ENCODE measurements around the gene HCRTR1. TPM values are rescaled to one million over a fixed set of nuclear protein-coding genes. Genes with fewer than 3 reads are reported as not detected.

HCRTR1 gene
- total RNA-seq, 4 donors from 2014 or later = 0.22 TPM; not detected in 3

DNA sequence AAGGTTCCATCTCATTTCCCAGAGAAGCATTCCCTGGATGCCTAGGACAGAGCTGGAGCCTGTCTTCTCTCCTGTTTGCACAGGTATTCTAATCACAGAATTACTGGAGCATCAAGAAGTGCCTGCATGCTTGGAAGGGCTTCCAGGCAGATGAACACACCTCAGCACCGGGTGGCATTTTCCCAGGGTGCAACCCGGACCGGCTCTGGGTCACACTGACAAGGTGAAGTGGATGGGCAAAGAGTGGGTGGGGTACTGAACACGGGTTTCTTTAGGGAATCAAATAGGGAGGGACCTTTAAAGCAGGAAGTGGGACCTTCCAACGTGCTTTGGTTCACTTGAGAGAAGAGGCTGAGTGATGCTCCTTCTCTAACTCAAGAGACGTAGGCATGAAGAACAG, 34.3 kb downstream of the HCRTR1 start:
- TF ChIP-seq, protein P1, sequence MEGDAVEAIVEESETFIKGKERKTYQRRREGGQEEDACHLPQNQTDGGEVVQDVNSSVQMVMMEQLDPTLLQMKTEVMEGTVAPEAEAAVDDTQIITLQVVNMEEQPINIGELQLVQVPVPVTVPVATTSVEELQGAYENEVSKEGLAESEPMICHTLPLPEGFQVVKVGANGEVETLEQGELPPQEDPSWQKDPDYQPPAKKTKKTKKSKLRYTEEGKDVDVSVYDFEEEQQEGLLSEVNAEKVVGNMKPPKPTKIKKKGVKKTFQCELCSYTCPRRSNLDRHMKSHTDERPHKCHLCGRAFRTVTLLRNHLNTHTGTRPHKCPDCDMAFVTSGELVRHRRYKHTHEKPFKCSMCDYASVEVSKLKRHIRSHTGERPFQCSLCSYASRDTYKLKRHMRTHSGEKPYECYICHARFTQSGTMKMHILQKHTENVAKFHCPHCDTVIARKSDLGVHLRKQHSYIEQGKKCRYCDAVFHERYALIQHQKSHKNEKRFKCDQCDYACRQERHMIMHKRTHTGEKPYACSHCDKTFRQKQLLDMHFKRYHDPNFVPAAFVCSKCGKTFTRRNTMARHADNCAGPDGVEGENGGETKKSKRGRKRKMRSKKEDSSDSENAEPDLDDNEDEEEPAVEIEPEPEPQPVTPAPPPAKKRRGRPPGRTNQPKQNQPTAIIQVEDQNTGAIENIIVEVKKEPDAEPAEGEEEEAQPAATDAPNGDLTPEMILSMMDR (IDR thresholded peaks at IDR 0.05) = no peak
- TF ChIP-seq POLR2A (IDR thresholded peaks at IDR 0.05) = no peak
- intact Hi-C loops (cut with DNase I) = no loop called here
- DNase-seq = no peak
- H3K4me1 ChIP-seq = peaks cover 0 to 37% (median 7%) of the 10 kb centered on the region in 3 donors
- no peak overlapping the region for H3K4me3 ChIP-seq
- peak overlapping the region in 1 of 4 donors; percentile 48 for H3K27ac ChIP-seq
- no peaks in the 10 kb centered on the region for H3K9me3 ChIP-seq
- H3K27me3 ChIP-seq = no peaks in the 10 kb centered on the region
- 59 to 68% methylated on average over 6 of the region's 6 CpGs for WGBS, 2 donors
- peaks cover 0 to 23% (median 0%) of the 10 kb centered on the region in 3 donors for H3K36me3 ChIP-seq

DNA sequence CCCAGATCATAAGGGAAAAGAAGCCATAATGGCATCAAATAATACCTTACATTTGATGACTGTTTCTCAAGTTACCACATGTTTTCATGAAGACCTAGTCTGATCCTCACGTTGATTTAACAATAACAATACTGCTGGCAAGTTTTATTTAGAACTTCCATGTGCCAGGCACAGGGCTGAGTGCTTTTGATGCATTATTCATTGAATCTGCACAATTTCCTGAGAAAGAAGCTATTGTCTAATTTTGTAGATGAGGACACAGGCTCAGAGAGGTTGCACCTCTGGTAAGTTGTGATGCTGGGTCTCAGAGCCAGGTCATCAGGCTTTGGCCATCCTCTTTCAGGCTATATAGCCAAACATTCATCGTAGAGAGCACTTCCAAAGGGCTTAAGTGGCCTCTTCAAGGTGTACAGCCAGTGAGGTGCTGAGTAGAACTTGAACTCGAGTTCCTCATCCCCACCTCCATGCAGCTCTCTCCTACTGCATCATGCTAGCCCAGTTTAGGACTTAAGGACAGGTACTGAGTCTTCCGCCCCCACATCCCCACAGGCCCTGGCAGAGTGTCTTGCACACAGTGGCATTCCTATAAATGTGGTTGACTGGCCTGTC, 35.5 kb downstream of the HCRTR1 start:
- DNase-seq = no peak
- intact Hi-C loops (cut with DNase I) = no loop called here
- Histone ChIP-seq H3K36me3 (peaks cover 0 to 30% (median 0%) of the 10 kb centered on the region in 3 donors), H3K27me3 (no peaks in the 10 kb centered on the region), H3K4me3 (no peak overlapping the region), H3K4me1 (peaks cover 0 to 36% (median 7%) of the 10 kb centered on the region in 3 donors), H3K9me3 (no peaks in the 10 kb centered on the region), H3K27ac (no peak overlapping the region)
- 73 to 76% methylated on average over 4 of the region's 4 CpGs for WGBS, 2 donors
- TF ChIP-seq POLR2A (IDR thresholded peaks at IDR 0.05) = no peak
- TF ChIP-seq, protein P1 (IDR thresholded peaks at IDR 0.05) = no peak

DNA sequence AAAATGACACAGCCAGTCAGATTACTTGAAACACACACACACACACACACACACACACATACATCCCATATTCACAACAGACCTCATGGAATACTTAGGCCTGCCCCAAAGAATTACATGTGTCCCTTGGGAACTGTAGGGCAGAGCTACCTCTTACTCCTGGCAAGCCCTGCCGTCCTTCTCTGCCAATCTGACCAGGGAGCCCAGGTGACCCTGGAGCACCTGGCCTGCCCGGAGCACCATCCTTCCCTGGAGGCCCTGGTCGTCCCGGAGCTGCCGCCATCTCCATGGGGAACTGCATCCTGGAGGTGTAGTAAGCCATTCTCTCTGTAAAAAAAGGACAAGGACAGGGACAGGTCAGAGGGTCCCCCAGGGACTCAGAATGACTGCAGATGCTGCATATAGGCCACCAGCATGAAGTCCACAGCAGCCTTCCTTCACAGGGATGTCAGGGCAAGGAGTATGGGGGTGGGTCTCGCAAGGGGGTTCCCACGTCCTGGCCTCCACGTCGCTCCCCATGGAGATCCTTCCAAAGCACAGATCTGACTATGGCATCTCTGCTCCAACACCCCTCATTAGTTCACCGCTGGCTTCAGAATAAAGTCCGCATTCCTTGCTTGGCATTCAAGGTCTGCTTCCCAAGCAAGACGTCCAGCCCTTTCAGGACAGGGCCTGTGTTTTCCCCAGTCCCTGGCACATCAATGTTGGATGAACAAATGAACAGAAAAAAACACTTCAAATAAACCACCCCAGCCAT, 36.4 kb downstream of the HCRTR1 start:
- TF ChIP-seq, protein P1 (IDR thresholded peaks at IDR 0.05) = no peak
- no peak for TF ChIP-seq POLR2A (IDR thresholded peaks at IDR 0.05)
- H3K36me3 ChIP-seq = peaks cover 0 to 39% (median 0%) of the 10 kb centered on the region in 3 donors
- H3K4me3 ChIP-seq = no peak overlapping the region
- DNase-seq = no peak
- no peaks in the 10 kb centered on the region for H3K9me3 ChIP-seq
- no peak overlapping the region for H3K27ac ChIP-seq
- intact Hi-C loops (cut with DNase I) = no loop called here
- 57 to 89% methylated on average over 1 to 8 of the region's 12 CpGs for WGBS, 2 donors
- no peaks in the 10 kb centered on the region for H3K27me3 ChIP-seq
- peaks cover 0 to 27% (median 7%) of the 10 kb centered on the region in 3 donors for H3K4me1 ChIP-seq

DNA sequence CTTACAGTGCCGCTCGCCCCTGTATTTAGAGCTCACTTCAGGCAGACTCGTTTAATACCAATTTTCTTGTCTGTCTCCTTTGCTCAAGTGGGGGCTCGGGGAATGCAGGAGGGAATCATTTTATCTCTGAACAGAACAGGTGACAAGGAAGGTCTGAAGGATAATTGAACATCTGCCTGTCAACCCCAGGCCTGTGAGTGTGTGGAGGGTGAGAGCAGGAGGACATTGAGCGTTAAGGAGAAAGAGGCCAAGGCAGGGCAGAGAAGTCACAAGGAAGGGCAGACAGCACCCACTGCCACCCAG, 36.9 kb downstream of the HCRTR1 start:
- Histone ChIP-seq H3K36me3 (peaks cover 0 to 44% (median 0%) of the 10 kb centered on the region in 3 donors), H3K27ac (no peak overlapping the region), H3K4me1 (peaks cover 0 to 25% (median 7%) of the 10 kb centered on the region in 3 donors), H3K9me3 (no peaks in the 10 kb centered on the region), H3K27me3 (no peaks in the 10 kb centered on the region), H3K4me3 (no peak overlapping the region)
- DNase-seq = no peak
- intact Hi-C loops (cut with DNase I) = no loop called here
- TF ChIP-seq, protein P1 (IDR thresholded peaks at IDR 0.05) = no peak
- no peak for TF ChIP-seq POLR2A (IDR thresholded peaks at IDR 0.05)
- 86 to 89% methylated on average over 5 of the region's 5 CpGs for WGBS, 2 donors

DNA sequence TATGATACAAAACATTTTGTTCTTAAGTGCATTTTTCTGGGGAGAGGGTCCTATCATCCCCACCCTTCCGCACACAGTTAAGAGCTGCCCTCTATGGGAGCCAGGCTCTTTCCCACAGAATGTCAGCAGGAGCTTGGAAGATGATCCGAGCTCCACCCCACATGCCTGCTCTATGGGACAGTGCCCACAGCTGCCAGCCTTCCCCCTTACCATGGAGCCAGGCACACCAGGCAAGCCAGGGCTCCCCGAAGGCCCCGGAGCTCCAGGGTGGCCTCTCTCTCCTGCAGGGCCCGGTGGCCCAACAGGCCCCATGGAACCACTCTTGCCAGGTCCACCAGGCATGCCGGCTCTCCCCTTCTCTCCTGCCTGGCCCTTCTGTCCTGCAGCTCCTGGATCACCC, 37.6 kb downstream of the HCRTR1 start:
- H3K4me1 ChIP-seq = peaks cover 0 to 20% (median 7%) of the 10 kb centered on the region in 3 donors

More for the DNA sequence above, 37.6 kb downstream of the HCRTR1 start:
- no peak overlapping the region for H3K4me3 ChIP-seq
- DNase-seq = no peak
- 86 to 88% methylated on average over 3 to 5 of the region's 6 CpGs for WGBS, 2 donors
- peaks cover 0 to 49% (median 0%) of the 10 kb centered on the region in 3 donors for H3K36me3 ChIP-seq
- intact Hi-C loops (cut with DNase I) = no loop called here
- no peaks in the 10 kb centered on the region for H3K27me3 ChIP-seq
- no peaks in the 10 kb centered on the region for H3K9me3 ChIP-seq
- no peak for TF ChIP-seq POLR2A (IDR thresholded peaks at IDR 0.05)
- TF ChIP-seq, protein P1 (IDR thresholded peaks at IDR 0.05) = no peak
- no peak overlapping the region for H3K27ac ChIP-seq

Measured in esophagus squamous epithelium (tissue), 5 donors.